HepG2 (cell line): ENCODE results near the gene PYGB. TPM values are rescaled to one million over a fixed set of nuclear protein-coding genes. Genes with fewer than 3 reads are reported as not detected.

Experiments used
- AGO2 ChIP-seq: fragments of 200-400 bp; formaldehyde crosslinking; optimal IDR thresholded peaks from 2 replicates; pipeline ENCODE3; 2017; ENCODE audit warnings: mild to moderate bottlenecking, low read depth, low read length, moderate library complexity
- FOSL1 ChIP-seq: sonication (generic); formaldehyde crosslinking; IDR thresholded peaks from 2 replicates; pipeline ENCODE4 v1.9.0; 2021; ENCODE audit warnings: missing genetic modification reagents, borderline replicate concordance
- KLF6 ChIP-seq: IDR thresholded peaks from 2 replicates; pipeline ENCODE4 v1.8.0; 2016; ENCODE audit warnings: missing biosample characterization, missing genetic modification reagents
- NFE2 ChIP-seq: sonication (generic); formaldehyde crosslinking; IDR thresholded peaks from 2 replicates; pipeline ENCODE4 v1.4.0; 2020; ENCODE audit warnings: missing genetic modification reagents
- NRL ChIP-seq: sonication (generic); formaldehyde crosslinking; IDR thresholded peaks from 2 replicates; pipeline ENCODE4 v1.5.0; 2020; ENCODE audit warnings: missing genetic modification reagents, mild to moderate bottlenecking, moderate library complexity, borderline replicate concordance
- RBM22 ChIP-seq: fragments of 200-400 bp; formaldehyde crosslinking; optimal IDR thresholded peaks from 2 replicates; pipeline ENCODE3; 2017; ENCODE audit warnings: mild to moderate bottlenecking, low read length, moderate library complexity
- SATB2 ChIP-seq: sonication (generic); formaldehyde crosslinking; IDR thresholded peaks from 2 replicates; pipeline ENCODE4 v1.5.0; 2020; ENCODE audit warnings: missing genetic modification reagents
- ZBTB10 ChIP-seq: sonication (generic); formaldehyde crosslinking; IDR thresholded peaks from 2 replicates; pipeline ENCODE4 v1.4.0; 2020; ENCODE audit warnings: missing genetic modification reagents, borderline replicate concordance
- ZBTB4 ChIP-seq: sonication (generic); formaldehyde crosslinking; IDR thresholded peaks from 2 replicates; pipeline ENCODE4 v1.4.0; 2020; ENCODE audit warnings: missing genetic modification reagents, mild to moderate bottlenecking, borderline replicate concordance
- ZBTB7A ChIP-seq: sonication (generic); formaldehyde crosslinking; IDR thresholded peaks from 2 replicates; pipeline ENCODE4 v1.8.0; 2022; ENCODE audit warnings: mild to moderate bottlenecking, missing genetic modification reagents
- ZFP41 ChIP-seq: sonication (generic); formaldehyde crosslinking; IDR thresholded peaks from 2 replicates; pipeline ENCODE4 v1.4.0; 2020; ENCODE audit warnings: mild to moderate bottlenecking, missing genetic modification reagents, borderline replicate concordance
- ZNF235 ChIP-seq: sonication (generic); formaldehyde crosslinking; IDR thresholded peaks from 2 replicates; pipeline ENCODE4 v1.8.1; 2023; ENCODE audit warnings: mild to moderate bottlenecking, missing genetic modification reagents, borderline replicate concordance
- ZNF713 ChIP-seq: sonication (generic); formaldehyde crosslinking; IDR thresholded peaks from 2 replicates; pipeline ENCODE4 v1.4.0; 2020; ENCODE audit warnings: mild to moderate bottlenecking, missing genetic modification reagents
- ZNF720 ChIP-seq: sonication (generic); formaldehyde crosslinking; IDR thresholded peaks from 2 replicates; pipeline ENCODE4 v1.4.0; 2020; ENCODE audit warnings: missing genetic modification reagents
- ZNF800 ChIP-seq: sonication (generic); formaldehyde crosslinking; IDR thresholded peaks from 2 replicates; pipeline ENCODE4 v1.4.0; 2020; ENCODE audit warnings: missing genetic modification reagents
- polyA plus RNA-seq, 8 experiments: library from polyadenylated mRNA; depleted of rRNA in 3 of 8; stranded (reverse) in 7 of 8; unstranded in 1 of 8; fragments of >200 nt; fragmentation: Illumina TruSeq in 4 of 8; extraction: Trizol in 4 of 8; gene quantifications; 2 replicates each; pipeline versions ENCODE4 v1.2.1 to v1.2.3, GENCODE V29; 2011 to 2016; ENCODE audit warnings: low read depth in 4 of 8, missing spikeins in 1 of 8, mixed read lengths in 1 of 8; ENCODE audit not compliant: insufficient read depth in 1 of 8
- total RNA-seq, 5 experiments: library from RNA; depleted of rRNA; stranded (reverse); fragments of >200 nt; fragmentation: Illumina TruSeq; extraction: Trizol; gene quantifications; 2 replicates each; pipeline ENCODE4 v1.2.3, GENCODE V29; 2016; ENCODE audit warnings: low read depth in 1 of 5

The PYGB gene
- total and polyA plus RNA-seq, 2 of the 13 experiments (the other 11 are each of a cell fraction or from before 2014, with no cell fraction given) = 24.2 to 86.3 TPM

GRCh38 chr20:25285091-25285647, 37.3 kb downstream of the PYGB start (continued):
- no peak for TF ChIP-seq ZBTB10 (CRISPR knock-in tag)
- no peak for TF ChIP-seq ZNF713 (CRISPR knock-in tag)
- no peak for TF ChIP-seq FOSL1 (CRISPR knock-in tag)
- 0 out of 2 replicates have a peak, but pooled peaks have one; percentile 44 for TF ChIP-seq NRL (CRISPR knock-in tag)
- TF ChIP-seq SATB2 (CRISPR knock-in tag) = no peak
- no peak for TF ChIP-seq ZFP41
- peak; percentile 52 for TF ChIP-seq AGO2
- TF ChIP-seq NFE2 (CRISPR knock-in tag) = no peak
- TF ChIP-seq ZNF800 (CRISPR knock-in tag) = no peak
- no peak for TF ChIP-seq KLF6 (CRISPR knock-in tag)
- peak; percentile 40 for TF ChIP-seq RBM22
- TF ChIP-seq ZBTB4 = no peak
- TF ChIP-seq ZNF235 (CRISPR knock-in tag) = no peak
- TF ChIP-seq ZNF720 (CRISPR knock-in tag) = no peak
- no peak for TF ChIP-seq ZBTB7A (CRISPR knock-in tag)
